ENCODE results near the gene IL17RD.

The IL17RD gene

GRCh38 chr3:57147071-57147470, 18.1 kb downstream of the IL17RD start:
- no peak overlapping the region for H3K27ac ChIP-seq
- H3K27me3 ChIP-seq, result peaks cover 59% of the 10 kb centered on the region
- no peaks in the 10 kb centered on the region for H3K4me1 ChIP-seq (ENCODE audit: control insufficient read depth in 1 of 2, insufficient read depth in 1 of 2, low read depth in 1 of 2, low read length in 1 of 2)
- H3K9me3 ChIP-seq, result no peaks in the 10 kb centered on the region
- no peaks in the 10 kb centered on the region for H3K36me3 ChIP-seq
- TF ChIP-seq CTCF (IDR thresholded peaks at IDR 0.05), result no peak
- no peak overlapping the region for H3K4me3 ChIP-seq (ENCODE audit: low read depth in 1 of 2, low read length in 1 of 2)

GRCh38 chr3:57145852-57146251, 19.3 kb downstream of the IL17RD start:
- H3K27me3 ChIP-seq, result peaks cover 57% of the 10 kb centered on the region
- no peaks in the 10 kb centered on the region for H3K9me3 ChIP-seq
- no peaks in the 10 kb centered on the region for H3K4me1 ChIP-seq (ENCODE audit: control insufficient read depth in 1 of 2, insufficient read depth in 1 of 2, low read depth in 1 of 2, low read length in 1 of 2)
- no peak overlapping the region for H3K4me3 ChIP-seq (ENCODE audit: low read depth in 1 of 2, low read length in 1 of 2)
- H3K27ac ChIP-seq, result no peak overlapping the region
- TF ChIP-seq CTCF (IDR thresholded peaks at IDR 0.05), result no peak
- no peaks in the 10 kb centered on the region for H3K36me3 ChIP-seq

- H3K27me3 ChIP-seq, result peaks cover 61% of the 10 kb centered on the region
- no peak for TF ChIP-seq CTCF (IDR thresholded peaks at IDR 0.05)
- no peaks in the 10 kb centered on the region for H3K4me1 ChIP-seq (ENCODE audit: control insufficient read depth in 1 of 2, insufficient read depth in 1 of 2, low read depth in 1 of 2, low read length in 1 of 2)
- H3K27ac ChIP-seq, result no peak overlapping the region
- H3K4me3 ChIP-seq (ENCODE audit: low read depth in 1 of 2, low read length in 1 of 2), result no peak overlapping the region
- no peaks in the 10 kb centered on the region for H3K9me3 ChIP-seq
- no peaks in the 10 kb centered on the region for H3K36me3 ChIP-seq
Measured at GRCh38 chr3:57144952-57145351, 20.2 kb downstream of the IL17RD start.

GRCh38 chr3:57143886-57144459, 21.2 kb downstream of the IL17RD start:
- Histone ChIP-seq H3K36me3 (no peaks in the 10 kb centered on the region), H3K9me3 (no peaks in the 10 kb centered on the region), H3K4me3 (ENCODE audit: low read depth in 1 of 2, low read length in 1 of 2) (no peak overlapping the region), H3K4me1 (ENCODE audit: control insufficient read depth in 1 of 2, insufficient read depth in 1 of 2, low read depth in 1 of 2, low read length in 1 of 2) (no peaks in the 10 kb centered on the region), H3K27me3 (peaks cover 66% of the 10 kb centered on the region), H3K27ac (no peak overlapping the region)
- no peak for TF ChIP-seq CTCF (IDR thresholded peaks at IDR 0.05)

GRCh38 chr3:57142411-57142723, 22.8 kb downstream of the IL17RD start:
- Histone ChIP-seq H3K9me3 (no peaks in the 10 kb centered on the region), H3K27ac (no peak overlapping the region), H3K4me1 (ENCODE audit: control insufficient read depth in 1 of 2, insufficient read depth in 1 of 2, low read depth in 1 of 2, low read length in 1 of 2) (no peaks in the 10 kb centered on the region), H3K4me3 (ENCODE audit: low read depth in 1 of 2, low read length in 1 of 2) (no peak overlapping the region), H3K36me3 (no peaks in the 10 kb centered on the region), H3K27me3 (peaks cover 58% of the 10 kb centered on the region)
- TF ChIP-seq CTCF (IDR thresholded peaks at IDR 0.05), result no peak

Data from neutrophil (primary cell).